SK-N-MC (cell line): ENCODE data around the gene SLFN5.

ENCODE experiments used
- DNase-seq: peaks from one replicate; pipeline ENCODE4 v3.0.0-alpha.2; 2011; ENCODE audit warnings: low read depth, low spot score
- H3K27ac ChIP-seq: fragments of 200-600 bp; sonication (generic); 2 replicates; pipeline ENCODE4 v1.5.1; 2016; ENCODE audit warnings: mixed run types
- H3K36me3 ChIP-seq: fragments of 200-600 bp; sonication (generic); 2 replicates; pipeline ENCODE4 v1.6.1; 2017; ENCODE audit warnings: antibody characterized with exemption, low read length, mixed read lengths; ENCODE audit not compliant: insufficient read depth
- H3K4me3 ChIP-seq: fragments of 200-600 bp; sonication (generic); 2 replicates; pipeline ENCODE4 v1.5.1; 2016
- H3K9ac ChIP-seq: fragments of 200-600 bp; sonication (generic); 2 replicates; pipeline ENCODE4 v1.8.0; 2017; ENCODE audit warnings: mixed run types, mixed read lengths; ENCODE audit not compliant: insufficient read length
- H3K9me3 ChIP-seq: fragments of 200-600 bp; sonication (generic); 2 replicates; pipeline ENCODE4 v1.6.1; 2017; ENCODE audit warnings: low read depth, mild to moderate bottlenecking, antibody characterized with exemption, low read length, moderate library complexity, mixed read lengths
- EZH2 ChIP-seq: fragments of 200-600 bp; sonication (generic); IDR thresholded peaks from one replicate; pipeline ENCODE4 v1.6.1; 2017; ENCODE audit warnings: antibody characterized with exemption
- FOXP2 ChIP-seq: optimal IDR thresholded peaks from 2 replicates; pipeline ENCODE3; 2011; ENCODE audit warnings: mild to moderate bottlenecking, moderate library complexity; ENCODE audit not compliant: insufficient read depth; ENCODE audit errors: extremely low read length, control extremely low read depth
- POLR2AphosphoS5 ChIP-seq: IDR thresholded peaks from 2 replicates; pipeline ENCODE4 v1.6.1; 2012; ENCODE audit warnings: mild to moderate bottlenecking, low read depth, low read length, borderline replicate concordance

SLFN5 gene

GRCh38 chr17:35314415-35315216, 71.7 kb downstream of the SLFN5 start:
- DNase-seq: no peak
- Histone ChIP-seq H3K4me3 (no peak overlapping the region), H3K27ac (no peak overlapping the region)

GRCh38 chr17:35315283-35315682, 72.4 kb downstream of the SLFN5 start:
- TF ChIP-seq FOXP2: no peak
- no peak for TF ChIP-seq POLR2AphosphoS5
- Histone ChIP-seq H3K27ac (no peak overlapping the region), H3K9me3 (no peaks in the 10 kb centered on the region), H3K9ac (no peak overlapping the region), H3K36me3 (no peaks in the 10 kb centered on the region), H3K4me3 (no peak overlapping the region)
- DNase-seq: no peak

More at GRCh38 chr17:35314415-35315216, 71.7 kb downstream of the SLFN5 start:
- Histone ChIP-seq H3K9me3 (no peaks in the 10 kb centered on the region), H3K36me3 (no peaks in the 10 kb centered on the region), H3K9ac (no peak overlapping the region)
- TF ChIP-seq EZH2: no peak
- no peak for TF ChIP-seq POLR2AphosphoS5

- no peak for DNase-seq
- Histone ChIP-seq H3K27ac (no peak overlapping the region), H3K9me3 (no peaks in the 10 kb centered on the region), H3K9ac (no peak overlapping the region), H3K36me3 (no peaks in the 10 kb centered on the region), H3K4me3 (no peak overlapping the region)
- TF ChIP-seq FOXP2 (no peak), POLR2AphosphoS5 (no peak), EZH2 (no peak)
Observed at GRCh38 chr17:35315971-35316370, 73.1 kb downstream of the SLFN5 start.

- no peak for DNase-seq
- TF ChIP-seq EZH2: no peak
- no peak for TF ChIP-seq POLR2AphosphoS5
- no peak for TF ChIP-seq FOXP2
- no peak overlapping the region for H3K27ac ChIP-seq
- H3K9ac ChIP-seq: no peak overlapping the region
- no peaks in the 10 kb centered on the region for H3K9me3 ChIP-seq
- no peak overlapping the region for H3K4me3 ChIP-seq
- H3K36me3 ChIP-seq: no peaks in the 10 kb centered on the region
Observed at GRCh38 chr17:35322749-35323148, 79.9 kb downstream of the SLFN5 start.
